GM10266 (cell line): ENCODE data around the gene CLIP2.
"Not testable (repeated sequence)": the region's sequence is repeated elsewhere in the genome, so short reads cannot be mapped to it uniquely, and the experiment has no call there.

ENCODE experiments used
- DNase-seq: peaks from one replicate; pipeline ENCODE4 v3.0.0; 2012; ENCODE audit errors: extremely low spot score
- CTCF ChIP-seq: IDR thresholded peaks from 2 replicates; pipeline ENCODE4 v1.5.1; 2012; ENCODE audit warnings: mild to moderate bottlenecking, low read depth; ENCODE audit not compliant: control insufficient read depth, insufficient read depth; ENCODE audit errors: missing control alignments

The CLIP2 gene

GRCh38 chr7:74424291-74424880, 135.2 kb downstream of the CLIP2 start:
- no peak for TF ChIP-seq CTCF
- DNase-seq = no peak

- TF ChIP-seq CTCF = no peak
- no peak for DNase-seq
These were observed 138.8 kb downstream of the CLIP2 start for GRCh38 chr7:74428023-74428422.

GRCh38 chr7:74429153-74429747, 140.0 kb downstream of the CLIP2 start:
- DNase-seq = no peak
- TF ChIP-seq CTCF = no peak

GRCh38 chr7:74430409-74430808, 141.2 kb downstream of the CLIP2 start:
- not testable (repeated sequence) for DNase-seq

- TF ChIP-seq CTCF = no peak
- DNase-seq = no peak
These were observed 141.8 kb downstream of the CLIP2 start for GRCh38 chr7:74430961-74431466.

- DNase-seq = not testable (repeated sequence)
These were observed 148.0 kb downstream of the CLIP2 start for GRCh38 chr7:74437291-74437571.

- no peak for TF ChIP-seq CTCF
- no peak for DNase-seq
These were observed 149.1 kb downstream of the CLIP2 start for GRCh38 chr7:74438327-74438726.

GRCh38 chr7:74439541-74439940, 150.3 kb downstream of the CLIP2 start:
- DNase-seq = no peak
- no peak for TF ChIP-seq CTCF

GRCh38 chr7:74440143-74440542, 150.9 kb downstream of the CLIP2 start:
- DNase-seq = not testable (repeated sequence)
